Skeletal muscle satellite cell (primary cell): ENCODE measurements around the gene DLGAP5.

Experiments used
- H3K27me3 ChIP-seq: 2 replicates; pipeline ENCODE4 v1.7.0; 2013; ENCODE audit warnings: low read length; ENCODE audit not compliant: control insufficient read depth, insufficient read depth
- H3K36me3 ChIP-seq: 2 replicates; pipeline ENCODE4 v1.7.0; 2013; ENCODE audit warnings: mild to moderate bottlenecking, control low read depth, low read length; ENCODE audit not compliant: insufficient read depth
- H3K4me1 ChIP-seq: 2 replicates; pipeline ENCODE4 v1.7.0; 2013; ENCODE audit warnings: low read length; ENCODE audit not compliant: control insufficient read depth, insufficient read depth
- H3K4me2 ChIP-seq: 2 replicates; pipeline ENCODE4 v1.7.0; 2013; ENCODE audit warnings: mild to moderate bottlenecking, low read length
- H3K4me3 ChIP-seq: 2 replicates; pipeline ENCODE4 v1.7.0; 2013; ENCODE audit warnings: low read length
- H3K9ac ChIP-seq: 2 replicates; pipeline ENCODE4 v1.7.0; 2013; ENCODE audit warnings: mild to moderate bottlenecking, low read depth, low read length, moderate library complexity
- H3K9me3 ChIP-seq: replicated peaks from 2 replicates; pipeline ENCODE4 v1.7.0; 2013; ENCODE audit warnings: mild to moderate bottlenecking, control low read depth, low read length

DLGAP5 gene

DNA sequence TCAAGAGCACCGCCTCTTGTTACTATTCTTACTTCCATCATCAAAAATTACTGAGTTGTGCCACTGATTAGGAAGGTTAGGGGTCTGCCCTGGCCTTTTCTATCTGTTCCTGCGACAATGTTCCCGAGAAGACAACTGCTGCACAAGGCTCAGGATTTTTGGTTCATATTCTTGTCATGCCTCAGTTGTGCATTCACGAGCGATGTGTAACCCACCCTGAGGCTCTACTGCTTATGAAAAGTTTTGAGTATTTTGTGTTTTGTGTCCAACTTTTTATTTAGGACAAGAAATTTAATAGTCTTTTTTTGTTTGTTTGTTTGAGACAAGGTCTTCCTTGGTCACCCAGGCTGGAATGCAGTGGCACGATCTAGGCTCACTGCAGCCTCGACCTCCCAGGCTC lies 85.4 kb downstream of the DLGAP5 start:
- H3K9ac ChIP-seq: no peak overlapping the region
- no peak overlapping the region for H3K4me3 ChIP-seq
- H3K9me3 ChIP-seq: peaks cover 7% of the 10 kb centered on the region
- H3K4me2 ChIP-seq: no peak overlapping the region
- no peaks in the 10 kb centered on the region for H3K36me3 ChIP-seq
- peaks cover 52% of the 10 kb centered on the region for H3K4me1 ChIP-seq
- H3K27me3 ChIP-seq: no peaks in the 10 kb centered on the region

DNA sequence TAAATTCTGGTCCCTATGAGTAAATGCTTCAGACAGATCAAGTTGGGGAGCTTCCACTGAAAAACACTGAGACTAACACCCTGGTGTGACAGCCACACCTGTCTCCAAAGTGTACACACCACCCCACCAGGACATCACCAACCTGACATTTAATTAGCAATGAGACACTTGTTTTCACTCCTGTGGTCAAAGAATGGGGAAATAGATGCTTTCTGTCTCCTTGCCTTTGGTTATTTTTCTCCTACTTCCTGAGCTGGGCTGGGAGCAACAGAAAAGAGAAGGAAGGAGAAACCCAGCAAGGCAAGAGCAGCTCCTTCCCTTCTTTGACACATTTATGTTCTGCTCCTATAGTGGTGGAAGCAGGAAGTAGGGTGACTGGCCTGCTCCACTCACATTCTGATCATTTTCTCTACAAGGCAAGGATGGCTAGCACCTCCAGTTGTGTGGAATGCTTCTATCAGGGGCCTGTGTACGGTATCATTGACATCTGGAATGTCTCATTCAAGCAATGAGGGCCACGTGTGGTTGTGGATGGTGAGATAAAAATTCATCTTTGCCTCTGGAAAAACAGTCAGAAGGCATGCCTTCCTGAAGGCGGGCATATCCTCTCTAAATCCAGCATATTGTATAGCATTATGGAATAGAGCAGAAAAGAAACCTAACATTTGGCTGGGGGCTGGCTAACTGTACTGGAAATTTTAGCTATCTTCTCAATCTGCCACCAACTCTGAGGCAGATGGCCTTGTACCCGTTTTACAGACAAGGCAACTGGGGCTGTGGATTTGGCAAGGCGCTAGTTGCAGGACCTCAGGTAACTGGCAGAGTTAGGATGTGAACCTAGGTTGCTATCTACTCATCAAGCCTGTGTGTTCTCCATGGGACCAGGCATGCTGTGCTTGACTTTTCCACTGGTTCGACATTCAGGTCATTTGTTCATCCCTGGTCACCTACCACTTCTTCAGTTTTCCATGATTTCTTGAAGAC lies 87.1 kb downstream of the DLGAP5 start:
- Histone ChIP-seq H3K36me3 (no peaks in the 10 kb centered on the region), H3K4me3 (peak overlapping the region; percentile 53), H3K4me2 (peak overlapping the region; percentile 80), H3K9me3 (peaks cover 7% of the 10 kb centered on the region), H3K27me3 (no peaks in the 10 kb centered on the region), H3K4me1 (peaks cover 52% of the 10 kb centered on the region), H3K9ac (peak overlapping the region; percentile 83)

DNA sequence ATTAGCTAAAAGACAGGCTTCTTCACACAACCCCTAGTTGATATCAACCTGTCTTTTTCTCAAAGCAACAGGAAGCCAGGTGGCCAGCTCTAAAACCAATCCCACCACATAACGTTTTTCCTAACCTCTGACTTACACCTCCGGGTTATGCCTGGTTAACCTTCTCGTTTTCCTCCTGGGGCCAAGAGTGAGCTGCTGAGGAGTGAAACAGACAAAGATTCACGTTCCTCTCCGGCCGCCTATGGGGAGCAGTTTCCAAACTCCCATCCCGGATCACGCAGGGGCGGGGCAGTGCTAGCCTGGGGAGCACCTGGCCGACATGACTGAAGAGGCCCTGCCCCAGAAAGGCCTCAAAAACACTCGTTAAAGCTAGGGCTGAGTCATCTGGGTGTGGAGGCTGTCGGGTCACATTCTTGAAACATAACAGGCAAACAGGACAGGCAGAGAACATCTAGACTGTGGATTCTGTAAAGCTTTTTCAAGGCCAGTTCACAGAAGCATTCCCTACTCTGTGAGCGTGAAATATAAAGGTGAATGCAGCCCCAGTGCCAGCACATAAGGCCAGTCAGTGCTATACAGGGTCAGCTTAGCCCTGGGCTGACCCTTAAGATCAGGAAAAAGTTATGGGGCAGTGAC lies 88.3 kb downstream of the DLGAP5 start:
- H3K4me3 ChIP-seq: peak overlapping the region; percentile 53
- H3K36me3 ChIP-seq: no peaks in the 10 kb centered on the region
- H3K9me3 ChIP-seq: peaks cover 7% of the 10 kb centered on the region
- H3K4me1 ChIP-seq: peaks cover 43% of the 10 kb centered on the region
- H3K9ac ChIP-seq: peak overlapping the region; percentile 83
- H3K4me2 ChIP-seq: peak overlapping the region; percentile 80
- H3K27me3 ChIP-seq: no peaks in the 10 kb centered on the region

GRCh38 chr14:55102141-55102621 lies 89.2 kb downstream of the DLGAP5 start:
- Histone ChIP-seq H3K9me3 (peaks cover 7% of the 10 kb centered on the region), H3K9ac (peak overlapping the region; percentile 83), H3K4me1 (peaks cover 34% of the 10 kb centered on the region), H3K36me3 (no peaks in the 10 kb centered on the region), H3K27me3 (no peaks in the 10 kb centered on the region), H3K4me3 (no peak overlapping the region), H3K4me2 (peak overlapping the region; percentile 80)

- Histone ChIP-seq H3K9ac (peak overlapping the region; percentile 5), H3K4me2 (peak overlapping the region; percentile 80), H3K4me1 (peaks cover 29% of the 10 kb centered on the region), H3K27me3 (no peaks in the 10 kb centered on the region), H3K36me3 (no peaks in the 10 kb centered on the region), H3K9me3 (peaks cover 7% of the 10 kb centered on the region), H3K4me3 (no peak overlapping the region)
These were observed 89.7 kb downstream of the DLGAP5 start for GRCh38 chr14:55101698-55102097.

- H3K27me3 ChIP-seq: no peaks in the 10 kb centered on the region
- H3K9me3 ChIP-seq: peaks cover 6% of the 10 kb centered on the region
- H3K4me2 ChIP-seq: no peak overlapping the region
- H3K4me3 ChIP-seq: no peak overlapping the region
- peaks cover 29% of the 10 kb centered on the region for H3K4me1 ChIP-seq
- H3K9ac ChIP-seq: no peak overlapping the region
- no peaks in the 10 kb centered on the region for H3K36me3 ChIP-seq
These were observed 91.6 kb downstream of the DLGAP5 start for GRCh38 chr14:55099756-55100155.

GRCh38 chr14:55098561-55098898 lies 92.9 kb downstream of the DLGAP5 start:
- Histone ChIP-seq H3K9ac (no peak overlapping the region), H3K4me3 (no peak overlapping the region), H3K4me2 (no peak overlapping the region), H3K4me1 (peaks cover 19% of the 10 kb centered on the region), H3K27me3 (no peaks in the 10 kb centered on the region), H3K36me3 (no peaks in the 10 kb centered on the region), H3K9me3 (no peaks in the 10 kb centered on the region)
